GM19328 (cell line): Measurements from ENCODE around the gene H3-3A.

Experiments used
- ATAC-seq: cut with Tn5 transposase; IDR thresholded peaks from one replicate; pipeline ENCODE4 v1.9.1; 2021; ENCODE audit warnings: mild to moderate bottlenecking, moderate library complexity; ENCODE audit not compliant: unreplicated experiment

H3-3A gene

DNA sequence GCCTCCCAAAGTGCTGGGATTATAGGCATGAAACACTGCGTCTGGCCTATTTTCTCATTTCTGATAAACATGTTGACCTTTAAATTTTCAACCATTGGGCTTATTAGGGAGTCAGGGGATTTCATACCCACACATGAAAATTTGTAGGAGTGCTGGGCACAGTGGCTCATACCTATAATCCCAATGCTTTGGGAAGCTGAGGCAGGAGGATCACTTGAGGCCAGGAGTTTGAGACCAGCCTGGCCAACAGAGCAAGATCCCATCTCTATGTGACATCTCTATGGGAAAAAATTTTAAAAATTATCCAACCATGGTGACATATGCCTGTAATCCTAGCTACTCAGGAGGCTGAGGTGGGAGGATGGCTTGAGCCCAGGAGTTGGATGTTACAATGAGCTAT, 10.5 kb upstream of the H3-3A start:
- ATAC-seq, result no peak

DNA sequence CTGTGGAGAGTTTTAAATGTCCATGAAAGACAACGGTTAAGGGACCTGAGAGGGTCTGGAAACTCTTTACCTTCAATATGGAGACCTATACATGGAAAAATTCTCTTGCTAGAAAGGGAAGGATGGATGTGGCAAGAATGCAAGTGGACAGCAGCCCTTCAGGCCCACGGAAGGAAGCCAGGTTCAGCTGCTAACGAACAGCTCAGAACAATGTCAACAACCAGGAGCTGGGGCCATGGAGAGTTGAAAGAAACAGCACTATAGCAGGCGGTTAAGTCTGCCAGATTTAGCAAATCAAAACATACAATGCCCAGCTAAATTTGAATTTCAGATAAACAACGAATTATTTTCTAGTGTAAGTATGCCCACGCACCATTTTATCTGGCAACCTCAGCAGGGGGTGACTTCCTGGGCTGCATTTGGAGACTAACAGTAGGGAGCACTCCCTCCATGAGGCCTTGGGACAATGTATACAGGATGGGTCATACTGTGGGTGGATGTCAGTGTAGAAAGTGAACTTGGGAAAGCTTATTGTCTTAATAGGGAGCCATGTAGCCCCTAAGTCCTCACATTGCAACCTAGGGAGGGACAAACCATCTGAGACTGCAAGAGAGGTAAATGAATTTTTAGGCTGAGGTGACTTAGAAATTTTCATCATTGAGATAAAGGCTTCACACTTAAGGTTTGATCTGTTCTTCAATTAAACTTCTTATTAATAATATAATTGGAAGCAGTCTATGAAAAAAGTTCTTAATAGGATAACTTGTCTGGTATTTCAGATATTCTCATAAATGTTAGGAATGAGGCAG, 7.8 kb upstream of the H3-3A start:
- no peak for ATAC-seq

- ATAC-seq, result no peak
Observed at GRCh38 chr1:226059709-226060108, 2.8 kb upstream of the H3-3A start.

- ATAC-seq, result no peak
Observed at GRCh38 chr1:226060427-226060826, 2.1 kb upstream of the H3-3A start.

DNA sequence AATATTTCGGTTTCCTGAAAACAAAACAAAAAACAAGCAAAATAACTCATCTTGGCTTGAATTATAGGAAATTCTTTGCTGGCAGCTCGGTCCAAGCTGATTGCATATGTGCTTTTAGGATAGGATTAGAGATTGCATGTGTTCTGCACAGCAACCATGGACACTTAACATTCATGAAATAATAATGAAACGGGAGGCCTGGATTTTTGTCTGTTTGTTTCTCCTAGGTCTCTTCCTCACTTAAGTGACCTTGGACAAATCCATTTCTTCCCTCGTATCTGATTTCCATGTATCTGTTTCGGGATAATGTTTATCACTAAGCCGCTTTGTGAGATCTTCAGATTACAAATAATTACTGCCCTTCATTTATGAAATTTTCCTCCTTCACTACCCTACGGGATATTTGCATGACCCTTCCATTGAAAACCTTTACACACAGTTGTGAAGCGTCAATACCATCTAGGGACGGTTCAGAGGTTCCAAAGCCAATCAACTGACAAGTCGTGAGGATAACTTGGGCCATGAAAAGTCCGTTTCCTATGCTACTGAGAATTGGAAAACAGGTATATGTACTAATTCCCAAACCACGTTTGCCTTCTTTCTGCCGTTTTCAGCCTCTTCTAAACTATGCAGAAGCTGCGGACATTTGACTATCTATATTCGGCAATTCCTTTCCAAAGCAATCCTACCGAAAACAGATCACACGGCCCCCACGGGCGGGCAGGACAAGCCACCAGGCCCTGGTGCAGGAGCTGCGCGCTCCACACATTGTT, 1.3 kb upstream of the H3-3A start:
- ATAC-seq, result no peak

GRCh38 chr1:226061841-226062557, 517 bp upstream of the H3-3A start:
- peak; percentile 49 for ATAC-seq

DNA sequence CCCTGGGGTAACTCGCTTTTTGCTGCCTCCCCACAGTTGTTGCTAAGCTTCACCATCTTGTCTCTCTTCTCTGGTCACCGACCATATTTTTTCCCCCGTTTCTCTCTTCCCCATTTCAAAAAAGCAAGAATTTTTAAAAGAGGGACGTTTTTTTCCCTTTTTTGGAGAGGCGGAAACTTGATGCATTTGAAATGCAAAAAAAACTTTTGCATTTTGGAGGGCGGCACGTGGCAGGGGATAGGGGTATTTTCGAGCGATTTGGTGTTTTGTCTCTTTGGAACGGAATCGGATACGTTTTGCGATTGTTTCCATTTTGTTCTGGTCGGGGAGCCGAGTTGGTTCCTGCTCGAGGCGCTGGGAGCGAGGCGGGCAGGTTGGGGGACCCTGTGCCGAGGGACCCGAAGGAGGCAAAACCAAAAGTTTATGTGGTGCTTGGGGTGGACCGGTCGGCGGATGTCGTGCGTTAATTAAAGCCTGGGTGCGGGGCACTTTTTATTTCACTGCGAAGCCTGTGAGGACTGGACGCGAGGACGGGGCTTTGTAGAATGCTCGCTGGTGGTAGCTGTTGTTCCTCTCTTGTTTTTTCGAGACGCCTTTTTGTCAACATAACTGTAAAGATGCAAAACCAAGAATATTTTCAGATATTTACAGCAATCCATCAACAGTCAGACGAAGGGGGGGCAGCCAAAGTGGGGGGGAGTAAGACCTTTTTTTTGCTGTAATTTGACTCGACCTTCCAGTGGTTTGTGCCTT, 884 bp downstream of the H3-3A start:
- peak; percentile 1 for ATAC-seq

- ATAC-seq, result no peak
Observed at GRCh38 chr1:226063977-226064815, 1.7 kb downstream of the H3-3A start.

- ATAC-seq, result no peak
Observed at GRCh38 chr1:226064816-226065248, 2.3 kb downstream of the H3-3A start.

GRCh38 chr1:226066415-226067078, 4.0 kb downstream of the H3-3A start:
- ATAC-seq, result no peak

GRCh38 chr1:226069811-226070489, 7.4 kb downstream of the H3-3A start:
- no peak for ATAC-seq

DNA sequence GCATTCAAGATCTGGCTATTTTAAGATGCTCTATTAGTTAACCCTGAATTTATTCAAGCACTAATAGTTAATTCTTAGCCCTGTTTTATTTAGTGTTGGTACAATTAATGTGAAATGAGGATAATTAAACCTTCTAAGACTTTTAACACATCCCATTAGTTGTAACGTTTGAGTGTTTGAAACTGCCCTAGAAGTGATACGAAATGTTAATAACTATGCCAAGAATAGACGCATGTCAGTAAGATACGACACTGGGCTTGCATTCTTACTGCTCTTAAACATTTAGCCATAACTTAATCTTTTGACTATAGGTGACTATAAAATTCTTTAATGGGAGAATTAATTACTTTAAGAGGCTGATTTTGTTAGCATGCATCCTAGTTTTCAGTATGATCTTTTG, 9.8 kb downstream of the H3-3A start:
- ATAC-seq, result no peak

- ATAC-seq, result no peak
Observed at GRCh38 chr1:226073184-226073950, 10.9 kb downstream of the H3-3A start.

DNA sequence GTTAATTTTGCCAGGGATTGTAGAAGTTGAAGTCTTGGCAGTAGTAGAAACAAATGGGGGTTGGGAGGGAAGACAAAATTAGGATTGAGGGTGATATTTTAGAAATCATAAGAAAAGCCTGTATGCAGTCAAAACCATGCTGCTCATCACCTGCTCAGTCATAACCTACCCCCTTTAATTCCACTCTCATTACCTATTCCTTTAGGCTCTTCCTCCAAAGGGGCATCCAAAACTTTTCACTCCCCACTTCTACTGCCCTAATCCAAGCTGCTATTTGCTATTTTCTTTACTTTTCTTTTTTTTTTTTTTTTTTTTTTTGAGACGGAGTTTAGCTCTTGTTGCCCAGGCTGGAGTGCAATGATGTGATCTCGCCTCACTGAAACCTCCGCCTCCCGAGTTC, 11.5 kb downstream of the H3-3A start:
- ATAC-seq, result no peak

DNA sequence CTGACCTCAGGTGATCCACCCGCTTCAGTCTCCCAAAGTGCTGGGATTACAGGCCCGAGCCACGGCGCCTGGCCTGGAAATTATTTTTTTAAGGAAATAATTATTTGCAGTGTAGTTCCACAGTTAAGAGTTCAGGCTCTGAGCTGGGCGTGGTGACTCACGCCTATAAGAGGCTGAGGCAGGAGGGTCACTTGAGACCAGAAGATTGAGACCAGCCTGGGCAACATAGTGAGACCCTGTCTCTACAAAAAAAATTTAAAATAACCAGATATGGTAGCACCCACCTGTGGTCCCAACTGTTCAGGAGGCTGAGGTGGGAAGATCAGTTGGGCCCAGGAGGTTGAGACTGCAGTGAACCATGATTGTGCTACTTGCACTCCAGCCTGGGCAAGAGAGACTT, 13.9 kb downstream of the H3-3A start:
- no peak for ATAC-seq

DNA sequence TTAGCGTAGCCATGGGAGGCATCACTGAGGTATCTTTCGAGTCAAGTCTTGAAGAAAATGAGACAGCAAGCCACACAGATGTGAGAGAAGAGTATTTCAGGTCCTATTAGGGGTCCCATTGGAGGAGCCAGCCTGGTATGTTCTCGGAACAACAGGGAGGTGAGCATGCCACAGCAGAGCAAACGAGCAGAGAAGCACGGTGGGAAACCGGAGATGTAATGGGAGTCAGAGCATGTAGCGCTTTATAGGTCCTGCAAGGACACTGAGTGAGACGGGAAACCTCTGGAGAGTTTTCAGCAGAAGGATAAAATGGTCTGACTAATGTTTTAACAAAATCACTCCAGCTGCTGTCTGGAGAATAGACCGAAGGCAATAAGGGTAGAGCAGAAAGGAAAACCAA, 15.9 kb downstream of the H3-3A start:
- no peak for ATAC-seq

DNA sequence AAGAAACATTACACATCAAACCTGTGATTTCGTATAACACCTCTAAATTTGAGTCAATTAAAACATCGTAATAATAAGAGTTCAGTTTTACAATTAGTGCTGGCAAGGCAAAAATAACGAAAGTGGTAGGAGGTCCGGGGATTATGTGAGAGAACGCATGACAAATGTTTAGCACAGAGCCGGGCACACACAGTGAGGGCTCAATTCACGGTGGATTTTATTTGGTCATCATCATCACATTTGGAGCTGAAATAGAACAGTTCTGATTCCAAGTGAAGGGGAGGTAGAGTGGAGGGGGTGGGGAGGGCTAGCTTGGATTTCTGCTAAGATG, 20.0 kb downstream of the H3-3A start:
- no peak for ATAC-seq

- ATAC-seq, result peak; percentile 14
Observed at GRCh38 chr1:226082959-226083301, 20.4 kb downstream of the H3-3A start.
